NCI-H2196 treated with DMSO at 0.1 percent for 48 hours (cell line): ENCODE data around the gene SMAD5.
A peak's percentile ranks its signal among the peaks of the same experiment; 100 is the strongest.

Experiments used
- DNase-seq: peaks from one replicate; lab custom pipeline; 2025; ENCODE audit not compliant: unreplicated experiment; lab: John Stamatoyannopoulos, UW

Gene SMAD5

GRCh38 chr5:136153581-136154236, 21.1 kb downstream of the SMAD5 start:
- no peak for DNase-seq

GRCh38 chr5:136155078-136155477, 22.4 kb downstream of the SMAD5 start:
- DNase-seq, result no peak

- no peak for DNase-seq
Observed at GRCh38 chr5:136155761-136156160, 23.1 kb downstream of the SMAD5 start.

- no peak for DNase-seq
Observed at GRCh38 chr5:136157514-136157913, 24.9 kb downstream of the SMAD5 start.

- no peak for DNase-seq
Observed at GRCh38 chr5:136159457-136159856, 26.8 kb downstream of the SMAD5 start.

GRCh38 chr5:136162008-136162407, 29.4 kb downstream of the SMAD5 start:
- DNase-seq, result no peak

GRCh38 chr5:136164226-136164625, 31.6 kb downstream of the SMAD5 start:
- no peak for DNase-seq

- no peak for DNase-seq
Observed at GRCh38 chr5:136166909-136167308, 34.3 kb downstream of the SMAD5 start.

- DNase-seq, result no peak
Observed at GRCh38 chr5:136169218-136169617, 36.6 kb downstream of the SMAD5 start.

- peak; percentile 70 for DNase-seq
Observed at GRCh38 chr5:136174021-136174659, 41.5 kb downstream of the SMAD5 start.

GRCh38 chr5:136182618-136183017, 50.0 kb downstream of the SMAD5 start:
- DNase-seq, result no peak

GRCh38 chr5:136185974-136186665, 53.5 kb downstream of the SMAD5 start:
- no peak for DNase-seq

GRCh38 chr5:136186796-136187195, 54.2 kb downstream of the SMAD5 start:
- DNase-seq, result no peak

GRCh38 chr5:136188859-136189258, 56.2 kb downstream of the SMAD5 start:
- no peak for DNase-seq

- no peak for DNase-seq
Observed at GRCh38 chr5:136190091-136190720, 57.6 kb downstream of the SMAD5 start.

GRCh38 chr5:136190904-136191303, 58.3 kb downstream of the SMAD5 start:
- DNase-seq, result no peak

- DNase-seq, result no peak
Observed at GRCh38 chr5:136191304-136192014, 58.8 kb downstream of the SMAD5 start.

- no peak for DNase-seq
Observed at GRCh38 chr5:136192015-136192525, 59.4 kb downstream of the SMAD5 start.

- no peak for DNase-seq
Observed at GRCh38 chr5:136192526-136193321, 60.1 kb downstream of the SMAD5 start, which contains the start of gene SMIM32. SMIM32 (minus strand) TSS chr5:136193162; CDS start chr5:136192524, 638 bp downstream.

GRCh38 chr5:136193322-136193935, 60.8 kb downstream of the SMAD5 start:
- DNase-seq, result no peak
